Thoracic aorta (tissue), 2 donors: ENCODE data around the gene UGT1A3. TPM values are rescaled to one million over a fixed set of nuclear protein-coding genes. Genes with fewer than 3 reads are reported as not detected.

Source experiments
- ATAC-seq: fragments of 150-250 bp; one replicate; pipeline ENCODE4 v1.8.0; 2017; ENCODE audit warnings: low read depth; ENCODE audit not compliant: insufficient number of reproducible peaks, low FRiP score
- DNase-seq: peaks from one replicate; pipeline ENCODE4 v3.0.0-alpha.2; 2020; ENCODE audit warnings: low spot score
- H3K27ac ChIP-seq, 2 donors: fragments of 200-600 bp; sonication (generic); 1 replicate in 1 of 2; 2 replicates in 1 of 2; pipeline ENCODE4 v1.5.1; 2016; ENCODE audit warnings: mild to moderate bottlenecking in 2 of 2, moderate library complexity in 2 of 2
- H3K27me3 ChIP-seq: fragments of 200-600 bp; sonication (generic); replicated peaks from 2 replicates; pipeline ENCODE4 v1.6.0; 2016; ENCODE audit warnings: mild to moderate bottlenecking; ENCODE audit not compliant: insufficient read depth
- H3K36me3 ChIP-seq: fragments of 200-600 bp; sonication (generic); one replicate; pipeline ENCODE4 v1.5.1; 2016
- H3K4me1 ChIP-seq, 2 donors: fragments of 200-600 bp; sonication (generic); 1 replicate in 1 of 2; 2 replicates in 1 of 2; pipeline versions ENCODE4 v1.5.1 to v1.6.0; 2016; ENCODE audit warnings: low read depth in 2 of 2, mild to moderate bottlenecking in 1 of 2; ENCODE audit not compliant: control insufficient read depth in 1 of 2
- H3K4me3 ChIP-seq: fragments of 200-600 bp; sonication (generic); 2 replicates; pipeline ENCODE4 v1.5.1; 2016; ENCODE audit warnings: mild to moderate bottlenecking
- H3K9me3 ChIP-seq: fragments of 200-600 bp; sonication (generic); 2 replicates; pipeline ENCODE4 v1.5.1; 2016
- CTCF ChIP-seq: fragments of 200-600 bp; sonication (generic); IDR thresholded peaks from one replicate; pipeline ENCODE4 v1.5.1; 2019; ENCODE audit warnings: antibody characterized with exemption
- total RNA-seq, 2 donors: library from RNA; depleted of rRNA; stranded (reverse); fragments of >200 nt; gene quantifications; one replicate each; pipeline versions ENCODE4 v1.1.0 to v1.2.3, GENCODE V29; 2016

UGT1A3 gene
- total RNA-seq, 2 donors from 2014 or later: not detected

GRCh38 chr2:233686928-233687327 is 41.9 kb upstream of the UGT1A3 start:
- no peak overlapping the region for H3K4me3 ChIP-seq
- no peak overlapping the region for H3K27ac ChIP-seq
- no peak for TF ChIP-seq CTCF
- H3K36me3 ChIP-seq: no peaks in the 10 kb centered on the region
- H3K27me3 ChIP-seq: no peaks in the 10 kb centered on the region
- DNase-seq: no peak
- no peaks in the 10 kb centered on the region for H3K9me3 ChIP-seq
- no peak for ATAC-seq
- H3K4me1 ChIP-seq: no peaks in the 10 kb centered on the region

GRCh38 chr2:233688341-233688740 is 40.5 kb upstream of the UGT1A3 start:
- TF ChIP-seq CTCF: no peak
- Histone ChIP-seq H3K4me1 (no peaks in the 10 kb centered on the region), H3K9me3 (no peaks in the 10 kb centered on the region), H3K27ac (no peak overlapping the region), H3K27me3 (no peaks in the 10 kb centered on the region), H3K36me3 (no peaks in the 10 kb centered on the region), H3K4me3 (no peak overlapping the region)
- no peak for ATAC-seq
- DNase-seq: no peak

- Histone ChIP-seq H3K4me1 (no peaks in the 10 kb centered on the region), H3K36me3 (no peaks in the 10 kb centered on the region), H3K27ac (no peak overlapping the region), H3K9me3 (no peaks in the 10 kb centered on the region), H3K4me3 (no peak overlapping the region), H3K27me3 (no peaks in the 10 kb centered on the region)
- no peak for TF ChIP-seq CTCF
- ATAC-seq (no peak), DNase-seq (no peak)
Observed at GRCh38 chr2:233689031-233689430, 39.8 kb upstream of the UGT1A3 start.

- no peaks in the 10 kb centered on the region for H3K27me3 ChIP-seq
- DNase-seq: no peak
- H3K27ac ChIP-seq: no peak overlapping the region
- no peak for TF ChIP-seq CTCF
- no peak overlapping the region for H3K4me3 ChIP-seq
- no peak for ATAC-seq
- H3K36me3 ChIP-seq: no peaks in the 10 kb centered on the region
- no peaks in the 10 kb centered on the region for H3K9me3 ChIP-seq
- no peaks in the 10 kb centered on the region for H3K4me1 ChIP-seq
Observed at GRCh38 chr2:233689501-233689900, 39.3 kb upstream of the UGT1A3 start.

GRCh38 chr2:233690444-233690843 is 38.4 kb upstream of the UGT1A3 start:
- DNase-seq (no peak), ATAC-seq (no peak)
- TF ChIP-seq CTCF: no peak
- H3K27me3 ChIP-seq: no peaks in the 10 kb centered on the region
- H3K36me3 ChIP-seq: no peaks in the 10 kb centered on the region
- no peak overlapping the region for H3K27ac ChIP-seq
- no peaks in the 10 kb centered on the region for H3K4me1 ChIP-seq
- H3K9me3 ChIP-seq: no peaks in the 10 kb centered on the region
- no peak overlapping the region for H3K4me3 ChIP-seq
